Mesodermal cell (in vitro differentiated cells): ENCODE data around the gene ZYG11A.

Source experiments
- H3K27ac ChIP-seq: 2 replicates; pipeline ENCODE4 v1.7.0; 2013; ENCODE audit warnings: mild to moderate bottlenecking, low read depth, low read length, moderate library complexity; ENCODE audit not compliant: severe bottlenecking
- H3K36me3 ChIP-seq: 2 replicates; pipeline ENCODE4 v1.7.1; 2013; ENCODE audit warnings: mild to moderate bottlenecking, low read length, moderate library complexity; ENCODE audit not compliant: control insufficient read depth, insufficient read depth
- H3K4me1 ChIP-seq: one replicate; pipeline ENCODE4 v1.7.1; 2013; ENCODE audit warnings: mild to moderate bottlenecking, low read length; ENCODE audit not compliant: insufficient read depth, control insufficient read depth, poor library complexity, severe bottlenecking
- H3K4me3 ChIP-seq: 2 replicates; pipeline ENCODE4 v1.7.0; 2013; ENCODE audit warnings: low read length, control low read depth, mild to moderate bottlenecking; ENCODE audit not compliant: insufficient read depth, poor library complexity, severe bottlenecking; ENCODE audit errors: extremely low read depth
- H3K9me3 ChIP-seq: 2 replicates; pipeline ENCODE4 v1.7.1; 2013; ENCODE audit warnings: mild to moderate bottlenecking, low read length, moderate library complexity; ENCODE audit not compliant: control insufficient read depth
- WGBS, 2 experiments: methylation state at CpG; one replicate each; pipeline ENCODE4 v1.1.5; 2013; ENCODE audit warnings: missing lambda C conversion rate in 2 of 2; ENCODE audit not compliant: insufficient coverage in 2 of 2; 5-methylcytosine and 5-hydroxymethylcytosine counted together

Gene ZYG11A

GRCh38 chr1:52876843-52877242 is 34.3 kb downstream of the ZYG11A start:
- Histone ChIP-seq H3K36me3 (no peaks in the 10 kb centered on the region), H3K4me3 (no peak overlapping the region), H3K27ac (no peak overlapping the region), H3K9me3 (no peaks in the 10 kb centered on the region), H3K4me1 (peaks cover 5% of the 10 kb centered on the region)
- whole genome bisulfite sequencing, 2 experiments, result 60% methylated on average over 1 of the region's 2 CpGs; no CpG with 5 or more reads in 1 of the 2 experiments

- Histone ChIP-seq H3K36me3 (no peaks in the 10 kb centered on the region), H3K27ac (no peak overlapping the region), H3K4me3 (no peak overlapping the region), H3K4me1 (peaks cover 5% of the 10 kb centered on the region), H3K9me3 (no peaks in the 10 kb centered on the region)
- WGBS, 2 experiments, result 100% methylated on average over 3 of the region's 3 CpGs; no CpG with 5 or more reads in 1 of the 2 experiments
Measured at GRCh38 chr1:52877554-52877953, 35.0 kb downstream of the ZYG11A start.

- Histone ChIP-seq H3K9me3 (no peaks in the 10 kb centered on the region), H3K4me3 (no peak overlapping the region), H3K4me1 (peaks cover 5% of the 10 kb centered on the region), H3K27ac (no peak overlapping the region), H3K36me3 (no peaks in the 10 kb centered on the region)
- 60 to 86% methylated on average over 1 of the region's 2 CpGs for WGBS, 2 experiments
Measured at GRCh38 chr1:52880206-52880605, 37.6 kb downstream of the ZYG11A start.

- Histone ChIP-seq H3K36me3 (no peaks in the 10 kb centered on the region), H3K27ac (no peak overlapping the region), H3K4me1 (no peaks in the 10 kb centered on the region), H3K9me3 (no peaks in the 10 kb centered on the region), H3K4me3 (no peak overlapping the region)
- WGBS, 2 experiments, result 90% methylated on average over 1 of the region's 4 CpGs; no CpG with 5 or more reads in 1 of the 2 experiments
Measured at GRCh38 chr1:52887483-52887882, 44.9 kb downstream of the ZYG11A start.

GRCh38 chr1:52892424-52893215 is 50.1 kb downstream of the ZYG11A start:
- Histone ChIP-seq H3K27ac (no peak overlapping the region), H3K9me3 (no peaks in the 10 kb centered on the region), H3K36me3 (no peaks in the 10 kb centered on the region), H3K4me1 (no peaks in the 10 kb centered on the region), H3K4me3 (no peak overlapping the region)
- WGBS, 2 experiments, result 93 to 95% methylated on average over 4 to 5 of the region's 5 CpGs

GRCh38 chr1:52899445-52899894 is 56.9 kb downstream of the ZYG11A start:
- H3K9me3 ChIP-seq, result no peaks in the 10 kb centered on the region
- H3K4me1 ChIP-seq, result no peaks in the 10 kb centered on the region
- H3K4me3 ChIP-seq, result no peak overlapping the region
- 68% methylated on average over 3 of the region's 4 CpGs; no CpG with 5 or more reads in 1 of the 2 experiments for WGBS, 2 experiments
- H3K36me3 ChIP-seq, result no peaks in the 10 kb centered on the region
- H3K27ac ChIP-seq, result no peak overlapping the region

GRCh38 chr1:52900402-52900801 is 57.8 kb downstream of the ZYG11A start:
- Histone ChIP-seq H3K9me3 (no peaks in the 10 kb centered on the region), H3K36me3 (no peaks in the 10 kb centered on the region), H3K27ac (no peak overlapping the region), H3K4me1 (no peaks in the 10 kb centered on the region), H3K4me3 (no peak overlapping the region)
- WGBS, 2 experiments, result no CpG with 5 or more reads among the region's 2 CpGs

- Histone ChIP-seq H3K36me3 (no peaks in the 10 kb centered on the region), H3K4me1 (no peaks in the 10 kb centered on the region), H3K9me3 (no peaks in the 10 kb centered on the region), H3K4me3 (no peak overlapping the region), H3K27ac (no peak overlapping the region)
- no CpG with 5 or more reads among the region's 1 CpG for WGBS, 2 experiments
Measured at GRCh38 chr1:52901384-52901783, 58.8 kb downstream of the ZYG11A start.

- WGBS, 2 experiments, result 85 to 95% methylated on average over 11 to 13 of the region's 13 CpGs
- no peaks in the 10 kb centered on the region for H3K36me3 ChIP-seq
- H3K27ac ChIP-seq, result no peak overlapping the region
- H3K4me1 ChIP-seq, result peaks cover 4% of the 10 kb centered on the region
- no peak overlapping the region for H3K4me3 ChIP-seq
- H3K9me3 ChIP-seq, result no peaks in the 10 kb centered on the region
Measured at GRCh38 chr1:52904208-52904926, 61.8 kb downstream of the ZYG11A start.

- H3K4me1 ChIP-seq, result peaks cover 4% of the 10 kb centered on the region
- H3K4me3 ChIP-seq, result no peak overlapping the region
- H3K9me3 ChIP-seq, result no peaks in the 10 kb centered on the region
- WGBS, 2 experiments, result 66 to 68% methylated on average over 15 to 16 of the region's 20 CpGs
- H3K27ac ChIP-seq, result no peak overlapping the region
- no peaks in the 10 kb centered on the region for H3K36me3 ChIP-seq
Measured at GRCh38 chr1:52904927-52905698, 62.6 kb downstream of the ZYG11A start.
